IMR-90 (cell line): ENCODE measurements around the gene GAPVD1. TPM values are rescaled to one million over a fixed set of nuclear protein-coding genes. Genes with fewer than 3 reads are reported as not detected.

Experiments
- ATAC-seq: fragments of 200-7000 bp; cut with Tn5 transposase; 2 replicates; pipeline ENCODE4 v1.9.1; 2020; ENCODE audit warnings: low read depth, mild to moderate bottlenecking, moderate library complexity
- BruUV-seq: library from RNA; stranded (reverse); fragments of 400-500 nt; replicated peaks from 2 replicates; lab custom pipeline; 2021; lab: Mats Ljungman, UMichigan
- CTCF ChIA-PET: fragments of 300-600 bp; formaldehyde crosslinking; extraction: SDS; loops from one replicate; lab custom pipeline; 2021; ENCODE audit warnings: antibody characterized with exemption; lab: Yijun Ruan, JAX
- POLR2A ChIA-PET: fragments of 300-600 bp; sonication (Branson Sonifier 250); formaldehyde crosslinking; loops from one replicate; lab custom pipeline; 2022; ENCODE audit warnings: antibody characterized with exemption; ENCODE audit not compliant: unreplicated experiment; lab: Charles Lee
- DNase-seq: peaks from one replicate; pipeline ENCODE4 v3.0.0; 2013
- H2AFZ ChIP-seq: replicated peaks from 2 replicates; pipeline ENCODE3; 2013; ENCODE audit warnings: low read length, mild to moderate bottlenecking; ENCODE audit not compliant: poor library complexity
- H2AK5ac ChIP-seq: 2 replicates; pipeline ENCODE4 v1.6.1; 2013; ENCODE audit warnings: low read depth, low read length, inconsistent platforms
- H2AK9ac ChIP-seq: replicated peaks from 2 replicates; pipeline ENCODE3; 2013; ENCODE audit warnings: mild to moderate bottlenecking, low read depth, low read length, moderate library complexity; ENCODE audit not compliant: poor library complexity
- H2BK120ac ChIP-seq: 2 replicates; pipeline ENCODE4 v1.6.1; 2013; ENCODE audit warnings: low read depth, low read length, inconsistent platforms
- H2BK15ac ChIP-seq: 3 replicates; pipeline ENCODE4 v1.6.1; 2013; ENCODE audit warnings: low read depth, low read length, inconsistent platforms
- H2BK20ac ChIP-seq: 2 replicates; pipeline ENCODE4 v1.6.1; 2013; ENCODE audit warnings: low read depth, mild to moderate bottlenecking, inconsistent platforms, low read length, moderate library complexity
- H2BK5ac ChIP-seq: 2 replicates; pipeline ENCODE4 v1.6.1; 2013; ENCODE audit warnings: mild to moderate bottlenecking, low read depth, low read length, inconsistent platforms; ENCODE audit not compliant: poor library complexity, severe bottlenecking
- H3K14ac ChIP-seq: replicated peaks from 2 replicates; pipeline ENCODE4 v1.6.1; 2013; ENCODE audit warnings: low read depth, low read length, inconsistent platforms
- H3K18ac ChIP-seq: 2 replicates; pipeline ENCODE4 v1.6.1; 2013; ENCODE audit warnings: low read depth, low read length, control low read depth
- H3K23ac ChIP-seq: 2 replicates; pipeline ENCODE4 v1.6.1; 2013; ENCODE audit warnings: low read depth, low read length, inconsistent platforms
- H3K27ac ChIP-seq: 2 replicates; pipeline ENCODE4 v1.5.1; 2013; ENCODE audit warnings: mild to moderate bottlenecking, control low read depth, low read length; ENCODE audit not compliant: insufficient read depth
- H3K27me3 ChIP-seq: 2 replicates; pipeline ENCODE4 v1.6.1; 2013; ENCODE audit warnings: low read length; ENCODE audit not compliant: control insufficient read depth, insufficient read depth
- H3K36me3 ChIP-seq: 2 replicates; pipeline ENCODE4 v1.6.1; 2013; ENCODE audit warnings: low read length, mixed read lengths; ENCODE audit not compliant: control insufficient read depth, insufficient read depth
- H3K4ac ChIP-seq: 2 replicates; pipeline ENCODE4 v1.6.1; 2013; ENCODE audit warnings: low read depth, low read length, inconsistent platforms
- H3K4me1 ChIP-seq: 2 replicates; pipeline ENCODE4 v1.6.1; 2013; ENCODE audit warnings: low read length, mixed read lengths; ENCODE audit not compliant: control insufficient read depth, insufficient read depth
- H3K4me2 ChIP-seq: 2 replicates; pipeline ENCODE4 v1.6.1; 2013; ENCODE audit warnings: low read depth, mild to moderate bottlenecking, control low read depth, low read length, moderate library complexity
- H3K4me3 ChIP-seq: 2 replicates; pipeline ENCODE4 v1.5.1; 2013; ENCODE audit warnings: low read depth, mild to moderate bottlenecking, control low read depth, low read length, moderate library complexity; ENCODE audit not compliant: insufficient read depth
- H3K56ac ChIP-seq: 2 replicates; pipeline ENCODE4 v1.6.1; 2013; ENCODE audit warnings: low read length, inconsistent platforms; ENCODE audit not compliant: insufficient read depth; ENCODE audit errors: extremely low read depth
- H3K79me1 ChIP-seq, 2 experiments: 2 replicates each; pipeline ENCODE4 v1.6.1; 2013; ENCODE audit warnings: low read length in 2 of 2, inconsistent platforms in 1 of 2, low read depth in 1 of 2
- H3K9ac ChIP-seq: 2 replicates; pipeline ENCODE4 v1.6.1; 2013; ENCODE audit warnings: low read depth, low read length, control low read depth
- H3K9me1 ChIP-seq: 2 replicates; pipeline ENCODE4 v1.6.1; 2013; ENCODE audit warnings: low read length, inconsistent platforms; ENCODE audit not compliant: insufficient read depth
- H3K9me3 ChIP-seq: 2 replicates; pipeline ENCODE4 v1.6.1; 2013; ENCODE audit warnings: low read length; ENCODE audit not compliant: control insufficient read depth, insufficient read depth
- H4K20me1 ChIP-seq: 2 replicates; pipeline ENCODE4 v1.6.1; 2013; ENCODE audit warnings: low read length, inconsistent platforms; ENCODE audit not compliant: insufficient read depth
- H4K5ac ChIP-seq: 2 replicates; pipeline ENCODE4 v1.6.1; 2013; ENCODE audit warnings: mild to moderate bottlenecking, low read depth, low read length, control low read depth
- H4K8ac ChIP-seq, 2 experiments: 2 replicates each; pipeline ENCODE4 v1.6.1; 2013; ENCODE audit warnings: low read depth in 2 of 2, low read length in 2 of 2, control low read depth in 1 of 2, inconsistent platforms in 1 of 2
- H4K91ac ChIP-seq: 2 replicates; pipeline ENCODE4 v1.6.1; 2013; ENCODE audit warnings: low read depth, low read length, inconsistent platforms; ENCODE audit not compliant: insufficient read depth
- BHLHE40 ChIP-seq: fragments of 150-350 bp; IDR thresholded peaks from 2 replicates; pipeline ENCODE4 v1.6.1; 2016; ENCODE audit warnings: mild to moderate bottlenecking, low read depth, low read length
- CEBPB ChIP-seq: IDR thresholded peaks from 2 replicates; pipeline ENCODE4 v1.6.1; 2012; ENCODE audit warnings: low read depth, low read length, improper control_type of control experiment
- CHD1 ChIP-seq: IDR thresholded peaks from 2 replicates; pipeline ENCODE4 v1.6.1; 2012; ENCODE audit warnings: low read depth, low read length, improper control_type of control experiment
- CTCF ChIP-seq: conservative IDR thresholded peaks from 2 replicates; pipeline ENCODE4 v1.5.1; 2012; ENCODE audit warnings: mild to moderate bottlenecking, low read depth, low read length, improper control_type of control experiment
- FOS ChIP-seq: fragments of 150-350 bp; IDR thresholded peaks from 2 replicates; pipeline ENCODE4 v1.6.1; 2016; ENCODE audit warnings: low read depth, low read length
- MAFK ChIP-seq: IDR thresholded peaks from 2 replicates; pipeline ENCODE4 v1.6.1; 2012; ENCODE audit warnings: low read depth, low read length, improper control_type of control experiment
- MAZ ChIP-seq: IDR thresholded peaks from 2 replicates; pipeline ENCODE4 v1.6.1; 2012; ENCODE audit warnings: low read depth, mild to moderate bottlenecking, low read length, improper control_type of control experiment, moderate library complexity, borderline replicate concordance
- MXI1 ChIP-seq: IDR thresholded peaks from 2 replicates; pipeline ENCODE4 v1.6.1; 2012; ENCODE audit warnings: low read depth, mild to moderate bottlenecking, low read length, moderate library complexity, borderline replicate concordance
- NFE2L2 ChIP-seq: fragments of 150-350 bp; IDR thresholded peaks from 2 replicates; pipeline ENCODE4 v1.6.1; 2016; ENCODE audit warnings: low read depth, mild to moderate bottlenecking, low read length
- POLR2A ChIP-seq: IDR thresholded peaks from 2 replicates; pipeline ENCODE4 v1.6.1; 2012; ENCODE audit warnings: mild to moderate bottlenecking, low read depth, low read length
- RAD21 ChIP-seq: IDR thresholded peaks from 2 replicates; pipeline ENCODE4 v1.6.1; 2012; ENCODE audit warnings: low read length, improper control_type of control experiment
- RCOR1 ChIP-seq: IDR thresholded peaks from 2 replicates; pipeline ENCODE4 v1.6.1; 2012; ENCODE audit warnings: mild to moderate bottlenecking, low read length, improper control_type of control experiment; ENCODE audit not compliant: insufficient replicate concordance
- RFX5 ChIP-seq: IDR thresholded peaks from 2 replicates; pipeline ENCODE4 v1.8.0; 2012; ENCODE audit warnings: low read depth, mild to moderate bottlenecking, low read length, moderate library complexity
- SMC3 ChIP-seq: fragments of 150-350 bp; IDR thresholded peaks from 2 replicates; pipeline ENCODE4 v1.6.1; 2016; ENCODE audit warnings: low read depth, mild to moderate bottlenecking, antibody characterized with exemption, low read length, moderate library complexity
- USF2 ChIP-seq: fragments of 150-350 bp; IDR thresholded peaks from 2 replicates; pipeline ENCODE4 v1.6.1; 2017; ENCODE audit warnings: mild to moderate bottlenecking, antibody characterized with exemption, low read length, low read depth
- WGBS, 2 experiments: methylation state at CpG; one replicate each; pipeline versions ENCODE4 v1.1.5 to v1.1.7; 2013; ENCODE audit warnings: missing lambda C conversion rate in 2 of 2; ENCODE audit not compliant: insufficient read length in 1 of 2; ENCODE audit errors: extremely low coverage in 2 of 2; 5-methylcytosine and 5-hydroxymethylcytosine counted together
- dilution Hi-C: fragments of 300-500 bp; cut with HindIII; formaldehyde crosslinking; loops from one replicate; pipeline ENCODE4 v1.14.3; 2018; ENCODE audit warnings: low sequenced_read_pairs; ENCODE audit not compliant: unreplicated experiment
- in situ Hi-C: fragments of 300-500 bp; cut with MboI; formaldehyde crosslinking; loops from 3 replicates; pipeline ENCODE4 v1.14.3; 2019; ENCODE audit warnings: low sequenced_read_pairs, inconsistent platforms, mixed read lengths
- intact Hi-C: fragments of 100-400 bp; cut with micrococcal nuclease; formaldehyde crosslinking; loops from 2 replicates; pipeline ENCODE4 v1.10.0; 2022
- polyA plus RNA-seq, 3 experiments: library from polyadenylated mRNA; depleted of rRNA; stranded (reverse); fragments of >200 nt; gene quantifications; 2 replicates each; pipeline ENCODE4 v1.2.3, GENCODE V29; 2012; ENCODE audit warnings: low replicate concordance in 1 of 3
- total RNA-seq: library from RNA; depleted of rRNA; stranded (reverse); fragments of >200 nt; gene quantifications from 2 replicates; pipeline ENCODE4 v1.2.3, GENCODE V29; 2012
- TF ChIP-seq, protein P1 (sequence below): fragments of 150-350 bp; IDR thresholded peaks from 2 replicates; pipeline ENCODE4 v1.6.1; 2016; ENCODE audit warnings: low read depth, mild to moderate bottlenecking, low read length, moderate library complexity, borderline replicate concordance

GAPVD1 gene
- total and polyA plus RNA-seq, 2 of the 4 experiments (the other 2 are of a cell fraction): 13.8 to 50.9 TPM

- H2BK5ac ChIP-seq: no peak overlapping the region
Observed at GRCh38 chr9:125246261-125246667, 15.4 kb upstream of the GAPVD1 start.

More at GRCh38 chr9:125246261-125246667, 15.4 kb upstream of the GAPVD1 start:
- Histone ChIP-seq H2BK120ac (0 out of 2 replicates have a peak overlapping the region, but pooled peaks have one; percentile 25), H3K18ac (no peak overlapping the region), H3K9ac (no peak overlapping the region), H2AK9ac (no peak overlapping the region), H3K14ac (no peak overlapping the region), H2BK15ac (no peak overlapping the region), H2AK5ac (peak overlapping the region; percentile 52; the same call in 1 of the 2 replicates), H4K8ac (no peak overlapping the region), H3K4me2 (no peak overlapping the region), H3K56ac (no peak overlapping the region), H3K4me1 (no peaks in the 10 kb centered on the region), H3K27ac (no peak overlapping the region), H3K4me3 (no peak overlapping the region), H4K5ac (no peak overlapping the region), H3K9me3 (no peaks in the 10 kb centered on the region), H3K4ac (no peak overlapping the region), H3K23ac (no peak overlapping the region), H2BK20ac (no peak overlapping the region), H4K91ac (no peak overlapping the region), H3K36me3 (no peaks in the 10 kb centered on the region), H3K27me3 (no peaks in the 10 kb centered on the region), H4K20me1 (no peaks in the 10 kb centered on the region), H3K9me1 (no peaks in the 10 kb centered on the region; the same call in 1 of the 2 replicates), H3K79me1 (peaks cover 4 to 14% of the 10 kb centered on the region in 2 experiments; a peak in 3 of 4 replicates), H2AFZ (no peak overlapping the region)
- ATAC-seq (no peak), DNase-seq (no peak)
- ChIA-PET CTCF (no interaction called here), POLR2A (no interaction called here)
- 82% methylated on average over 5 of the region's 6 CpGs; no CpG with 5 or more reads in 1 of the 2 experiments for WGBS, 2 experiments
- TF ChIP-seq USF2: no peak
- no peak for TF ChIP-seq SMC3
- TF ChIP-seq RFX5: no peak
- no peak for TF ChIP-seq MAZ
- TF ChIP-seq CHD1: no peak
- no peak for TF ChIP-seq RAD21
- no peak for TF ChIP-seq BHLHE40
- no peak for TF ChIP-seq FOS
- TF ChIP-seq, protein P1, sequence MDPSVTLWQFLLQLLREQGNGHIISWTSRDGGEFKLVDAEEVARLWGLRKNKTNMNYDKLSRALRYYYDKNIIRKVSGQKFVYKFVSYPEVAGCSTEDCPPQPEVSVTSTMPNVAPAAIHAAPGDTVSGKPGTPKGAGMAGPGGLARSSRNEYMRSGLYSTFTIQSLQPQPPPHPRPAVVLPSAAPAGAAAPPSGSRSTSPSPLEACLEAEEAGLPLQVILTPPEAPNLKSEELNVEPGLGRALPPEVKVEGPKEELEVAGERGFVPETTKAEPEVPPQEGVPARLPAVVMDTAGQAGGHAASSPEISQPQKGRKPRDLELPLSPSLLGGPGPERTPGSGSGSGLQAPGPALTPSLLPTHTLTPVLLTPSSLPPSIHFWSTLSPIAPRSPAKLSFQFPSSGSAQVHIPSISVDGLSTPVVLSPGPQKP: no peak
- no peak for TF ChIP-seq POLR2A
- TF ChIP-seq CTCF: no peak
- TF ChIP-seq MAFK: no peak
- no peak for TF ChIP-seq NFE2L2
- no peak for TF ChIP-seq RCOR1
- no peak for TF ChIP-seq CEBPB
- TF ChIP-seq MXI1: no peak
- in situ Hi-C loops (no loop called here), dilution Hi-C loops (no loop called here), intact Hi-C loops (no loop called here)
- no TSS peak for BruUV-seq
